Neural cell (in vitro differentiated cells): ENCODE measurements around the gene TFCP2L1. TPM values are rescaled to one million over a fixed set of nuclear protein-coding genes. Genes with fewer than 3 reads are reported as not detected.

Experiments
- H2AFZ ChIP-seq: fragments of 200-600, 300-800 bp; sonication (generic), shearing (Covaris generic); 2 replicates; pipeline ENCODE4 v1.6.0; 2014; ENCODE audit warnings: low read depth, mild to moderate bottlenecking, antibody characterized with exemption, low read length, moderate library complexity
- H3F3A ChIP-seq: fragments of 200-600 bp; shearing (Covaris generic); 2 replicates; pipeline ENCODE4 v1.6.1; 2016; ENCODE audit warnings: mild to moderate bottlenecking, moderate library complexity, mixed read lengths, antibody characterized with exemption, low read length; ENCODE audit not compliant: insufficient read depth, poor library complexity, severe bottlenecking
- H3K27ac ChIP-seq: fragments of 200-600, 300-800 bp; sonication (generic), shearing (Covaris generic); 2 replicates; pipeline ENCODE4 v1.5.1; 2014; ENCODE audit warnings: mild to moderate bottlenecking, low read length, moderate library complexity
- H3K27me3 ChIP-seq: fragments of 300-800, 200-600 bp; sonication (generic), shearing (Covaris generic); 2 replicates; pipeline ENCODE4 v1.6.0; 2014; ENCODE audit warnings: mild to moderate bottlenecking, low read depth, low read length, moderate library complexity; ENCODE audit not compliant: insufficient read depth
- H3K36me3 ChIP-seq: fragments of 300-800, 200-600 bp; sonication (generic), shearing (Covaris generic); 2 replicates; pipeline ENCODE4 v1.5.1; 2014; ENCODE audit warnings: mild to moderate bottlenecking, antibody characterized with exemption, low read length, moderate library complexity; ENCODE audit not compliant: insufficient read depth
- H3K4me2 ChIP-seq: fragments of 300-800, 200-600 bp; sonication (generic), shearing (Covaris generic); 2 replicates; pipeline ENCODE4 v1.6.0; 2014; ENCODE audit warnings: mild to moderate bottlenecking, low read length
- H3K4me3 ChIP-seq: fragments of 300-800, 200-600 bp; sonication (generic), shearing (Covaris generic); 2 replicates; pipeline ENCODE4 v1.5.1; 2014; ENCODE audit warnings: mild to moderate bottlenecking, low read length, moderate library complexity
- H3K79me2 ChIP-seq: fragments of 200-600 bp; shearing (Covaris generic); replicated peaks from 2 replicates; pipeline ENCODE4 v1.6.0; 2014; ENCODE audit warnings: mild to moderate bottlenecking, low read length, moderate library complexity; ENCODE audit not compliant: insufficient read depth
- H3K9ac ChIP-seq: fragments of 300-800, 200-600 bp; sonication (generic), shearing (Covaris generic); 2 replicates; pipeline ENCODE4 v1.6.1; 2016; ENCODE audit warnings: mild to moderate bottlenecking, low read length, mixed read lengths
- H3K9me2 ChIP-seq: fragments of 200-600 bp; shearing (Covaris generic); 2 replicates; pipeline ENCODE4 v1.6.1; 2016; ENCODE audit warnings: mild to moderate bottlenecking, low read length, mixed read lengths; ENCODE audit not compliant: insufficient read depth
- H3K9me3 ChIP-seq: fragments of 200-600, 300-800 bp; sonication (generic), shearing (Covaris generic); 2 replicates; pipeline ENCODE4 v1.6.1; 2016; ENCODE audit warnings: mild to moderate bottlenecking, mixed run types, low read length, moderate library complexity, mixed read lengths
- H4K20me1 ChIP-seq: fragments of 200-600 bp; shearing (Covaris generic); 2 replicates; pipeline ENCODE4 v1.6.1; 2016; ENCODE audit warnings: mild to moderate bottlenecking, mixed run types; ENCODE audit not compliant: insufficient read depth
- EP300 ChIP-seq: fragments of 450-650 bp; conservative IDR thresholded peaks from 2 replicates; pipeline ENCODE4 v1.6.1; 2014; ENCODE audit warnings: antibody characterized with exemption, mild to moderate bottlenecking, moderate library complexity; ENCODE audit not compliant: poor library complexity, severe bottlenecking
- EZH2 ChIP-seq: fragments of 200-600, 300-800 bp; shearing (Covaris generic), sonication (generic); IDR thresholded peaks from 2 replicates; pipeline ENCODE4 v1.6.1; 2014; ENCODE audit warnings: antibody characterized with exemption, low read length, borderline replicate concordance, mild to moderate bottlenecking; ENCODE audit not compliant: insufficient read depth, poor library complexity, severe bottlenecking
- MXI1 ChIP-seq: fragments of 450-650 bp; conservative IDR thresholded peaks from 2 replicates; pipeline ENCODE4 v1.6.1; 2014; ENCODE audit warnings: antibody characterized with exemption, mild to moderate bottlenecking; ENCODE audit not compliant: poor library complexity, severe bottlenecking
- POLR2AphosphoS5 ChIP-seq: IDR thresholded peaks from 2 replicates; pipeline ENCODE4 v1.6.1; 2012
- RAD21 ChIP-seq: fragments of 450-650 bp; conservative IDR thresholded peaks from 2 replicates; pipeline ENCODE4 v1.6.1; 2014; ENCODE audit warnings: antibody characterized with exemption, mild to moderate bottlenecking, moderate library complexity
- SMC3 ChIP-seq: fragments of 450-650 bp; conservative IDR thresholded peaks from 2 replicates; pipeline ENCODE4 v1.6.1; 2014; ENCODE audit warnings: antibody characterized with exemption, mild to moderate bottlenecking, moderate library complexity; ENCODE audit not compliant: poor library complexity
- TAF1 ChIP-seq: IDR thresholded peaks from 2 replicates; pipeline ENCODE4 v1.6.1; 2012; ENCODE audit warnings: low read depth
- polyA plus RNA-seq: library from polyadenylated mRNA; depleted of rRNA; stranded (reverse); fragments of >200 nt; gene quantifications from 2 replicates; pipeline ENCODE4 v1.2.3, GENCODE V29; 2014
- TF ChIP-seq, protein P1 (sequence below): fragments of 450-650 bp; IDR thresholded peaks from 2 replicates; pipeline ENCODE4 v1.5.1; 2014; ENCODE audit warnings: antibody characterized with exemption, mild to moderate bottlenecking, moderate library complexity; ENCODE audit not compliant: poor library complexity, severe bottlenecking
- TF ChIP-seq, protein P2 (sequence below): IDR thresholded peaks from 2 replicates; pipeline ENCODE4 v1.6.1; 2012; ENCODE audit warnings: borderline replicate concordance

The TFCP2L1 gene
- polyA plus RNA-seq, 1 donor from 2014 or later: 0.04 TPM

DNA sequence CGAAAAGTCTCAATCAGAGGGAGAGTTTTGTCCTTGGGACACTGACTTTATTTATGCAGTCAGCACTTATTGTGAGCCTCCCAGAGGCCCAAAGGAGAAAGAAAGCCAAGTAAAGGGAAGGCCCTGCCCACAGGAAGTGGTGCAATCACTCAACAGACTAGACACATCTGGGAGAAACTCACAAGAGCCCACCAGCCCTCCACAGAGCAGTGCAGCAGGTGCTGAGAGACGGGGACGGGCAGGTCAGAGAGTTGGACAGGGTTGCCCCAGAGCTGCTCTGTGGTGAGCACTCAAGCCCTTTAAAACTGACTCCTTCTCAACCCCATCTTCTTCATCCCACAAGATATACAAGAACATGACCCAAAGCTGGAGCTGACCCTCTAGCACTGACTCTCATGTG is 96.0 kb downstream of the TFCP2L1 start:
- Histone ChIP-seq H3F3A (no peaks in the 10 kb centered on the region), H3K27me3 (no peaks in the 10 kb centered on the region), H4K20me1 (no peaks in the 10 kb centered on the region), H3K4me3 (no peak overlapping the region), H3K9me3 (no peaks in the 10 kb centered on the region), H2AFZ (no peak overlapping the region), H3K4me2 (no peak overlapping the region), H3K36me3 (no peaks in the 10 kb centered on the region), H3K27ac (no peak overlapping the region), H3K9me2 (no peaks in the 10 kb centered on the region), H3K9ac (no peak overlapping the region), H3K79me2 (no peaks in the 10 kb centered on the region)
- TF ChIP-seq POLR2AphosphoS5 (no peak), RAD21 (no peak), SMC3 (no peak), MXI1 (no peak), EZH2 (no peak), TAF1 (no peak), EP300 (no peak)
- TF ChIP-seq, protein P1, sequence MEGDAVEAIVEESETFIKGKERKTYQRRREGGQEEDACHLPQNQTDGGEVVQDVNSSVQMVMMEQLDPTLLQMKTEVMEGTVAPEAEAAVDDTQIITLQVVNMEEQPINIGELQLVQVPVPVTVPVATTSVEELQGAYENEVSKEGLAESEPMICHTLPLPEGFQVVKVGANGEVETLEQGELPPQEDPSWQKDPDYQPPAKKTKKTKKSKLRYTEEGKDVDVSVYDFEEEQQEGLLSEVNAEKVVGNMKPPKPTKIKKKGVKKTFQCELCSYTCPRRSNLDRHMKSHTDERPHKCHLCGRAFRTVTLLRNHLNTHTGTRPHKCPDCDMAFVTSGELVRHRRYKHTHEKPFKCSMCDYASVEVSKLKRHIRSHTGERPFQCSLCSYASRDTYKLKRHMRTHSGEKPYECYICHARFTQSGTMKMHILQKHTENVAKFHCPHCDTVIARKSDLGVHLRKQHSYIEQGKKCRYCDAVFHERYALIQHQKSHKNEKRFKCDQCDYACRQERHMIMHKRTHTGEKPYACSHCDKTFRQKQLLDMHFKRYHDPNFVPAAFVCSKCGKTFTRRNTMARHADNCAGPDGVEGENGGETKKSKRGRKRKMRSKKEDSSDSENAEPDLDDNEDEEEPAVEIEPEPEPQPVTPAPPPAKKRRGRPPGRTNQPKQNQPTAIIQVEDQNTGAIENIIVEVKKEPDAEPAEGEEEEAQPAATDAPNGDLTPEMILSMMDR: no peak
- TF ChIP-seq, protein P2, sequence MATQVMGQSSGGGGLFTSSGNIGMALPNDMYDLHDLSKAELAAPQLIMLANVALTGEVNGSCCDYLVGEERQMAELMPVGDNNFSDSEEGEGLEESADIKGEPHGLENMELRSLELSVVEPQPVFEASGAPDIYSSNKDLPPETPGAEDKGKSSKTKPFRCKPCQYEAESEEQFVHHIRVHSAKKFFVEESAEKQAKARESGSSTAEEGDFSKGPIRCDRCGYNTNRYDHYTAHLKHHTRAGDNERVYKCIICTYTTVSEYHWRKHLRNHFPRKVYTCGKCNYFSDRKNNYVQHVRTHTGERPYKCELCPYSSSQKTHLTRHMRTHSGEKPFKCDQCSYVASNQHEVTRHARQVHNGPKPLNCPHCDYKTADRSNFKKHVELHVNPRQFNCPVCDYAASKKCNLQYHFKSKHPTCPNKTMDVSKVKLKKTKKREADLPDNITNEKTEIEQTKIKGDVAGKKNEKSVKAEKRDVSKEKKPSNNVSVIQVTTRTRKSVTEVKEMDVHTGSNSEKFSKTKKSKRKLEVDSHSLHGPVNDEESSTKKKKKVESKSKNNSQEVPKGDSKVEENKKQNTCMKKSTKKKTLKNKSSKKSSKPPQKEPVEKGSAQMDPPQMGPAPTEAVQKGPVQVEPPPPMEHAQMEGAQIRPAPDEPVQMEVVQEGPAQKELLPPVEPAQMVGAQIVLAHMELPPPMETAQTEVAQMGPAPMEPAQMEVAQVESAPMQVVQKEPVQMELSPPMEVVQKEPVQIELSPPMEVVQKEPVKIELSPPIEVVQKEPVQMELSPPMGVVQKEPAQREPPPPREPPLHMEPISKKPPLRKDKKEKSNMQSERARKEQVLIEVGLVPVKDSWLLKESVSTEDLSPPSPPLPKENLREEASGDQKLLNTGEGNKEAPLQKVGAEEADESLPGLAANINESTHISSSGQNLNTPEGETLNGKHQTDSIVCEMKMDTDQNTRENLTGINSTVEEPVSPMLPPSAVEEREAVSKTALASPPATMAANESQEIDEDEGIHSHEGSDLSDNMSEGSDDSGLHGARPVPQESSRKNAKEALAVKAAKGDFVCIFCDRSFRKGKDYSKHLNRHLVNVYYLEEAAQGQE: no peak

DNA sequence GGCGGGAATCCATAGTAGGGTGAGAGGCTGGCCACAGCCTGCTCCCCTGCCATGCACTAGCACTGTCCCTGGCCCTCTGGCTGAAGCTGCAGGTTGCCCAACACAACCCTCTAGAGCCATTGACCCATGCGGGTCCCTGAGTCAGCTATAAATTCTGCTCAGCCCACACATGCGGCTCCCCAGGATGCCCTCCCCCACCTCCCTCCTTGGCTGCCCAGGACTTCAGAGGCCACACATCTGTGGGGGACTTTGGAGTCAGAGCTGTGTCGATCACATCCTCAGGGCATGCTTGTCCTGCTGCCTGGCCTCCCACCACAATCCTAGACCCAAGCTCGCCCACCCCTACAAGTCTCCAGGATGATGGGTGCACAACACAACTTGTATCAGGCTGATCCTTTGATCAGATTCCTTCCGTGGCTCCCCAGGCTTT is 97.0 kb downstream of the TFCP2L1 start:
- H3K27me3 ChIP-seq: no peaks in the 10 kb centered on the region
- H3K79me2 ChIP-seq: no peaks in the 10 kb centered on the region
- H4K20me1 ChIP-seq: no peaks in the 10 kb centered on the region
- H3F3A ChIP-seq: no peaks in the 10 kb centered on the region
- no peak overlapping the region for H3K27ac ChIP-seq
- H2AFZ ChIP-seq: no peak overlapping the region
- no peaks in the 10 kb centered on the region for H3K9me2 ChIP-seq
- no peak overlapping the region for H3K4me3 ChIP-seq
- no peak for TF ChIP-seq POLR2AphosphoS5
- TF ChIP-seq MXI1: no peak
- no peak for TF ChIP-seq EP300
- TF ChIP-seq SMC3: no peak
- TF ChIP-seq EZH2: no peak
- TF ChIP-seq, protein P2: no peak
- no peak for TF ChIP-seq TAF1
- no peak for TF ChIP-seq RAD21
- TF ChIP-seq, protein P1: no peak
- H3K9ac ChIP-seq: no peak overlapping the region
- H3K4me2 ChIP-seq: no peak overlapping the region
- no peaks in the 10 kb centered on the region for H3K36me3 ChIP-seq
- H3K9me3 ChIP-seq: no peaks in the 10 kb centered on the region
